Endothelial cell of umbilical vein (primary cell): ENCODE results near the gene RBL1. TPM values are rescaled to one million over a fixed set of nuclear protein-coding genes. Genes with fewer than 3 reads are reported as not detected.
"Not testable (repeated sequence)": the region's sequence is repeated elsewhere in the genome, so short reads cannot be mapped to it uniquely, and the experiment has no call there.

Experiments used
- BruUV-seq: library from RNA; stranded (reverse); fragments of 400-500 nt; replicated peaks from 2 replicates; lab custom pipeline; 2021; lab: Mats Ljungman, UMichigan
- CTCF ChIA-PET: fragments of 300-600, 350-600 bp; sonication (Branson Sonifier 250); formaldehyde crosslinking; loops from one replicate; lab custom pipeline; 2021; ENCODE audit warnings: antibody characterized with exemption, inconsistent platforms; lab: Charles Lee
- POLR2A ChIA-PET: fragments of 300-600, 350-600 bp; sonication (Branson Sonifier 250); formaldehyde crosslinking; loops from one replicate; lab custom pipeline; 2021; ENCODE audit warnings: antibody characterized with exemption, inconsistent platforms; lab: Charles Lee
- DNase-seq: peaks from one replicate; pipeline ENCODE4 v3.0.0-alpha.2; 2011; ENCODE audit warnings: low read depth, low spot score
- FAIRE-seq: peaks from 2 replicates; lab custom pipeline; 2011; peaks lifted over from hg19 to GRCh38; lab: Jason Lieb, UNC
- H2AFZ ChIP-seq: 2 replicates; pipeline ENCODE4 v1.6.0; 2012; ENCODE audit warnings: low read depth, low read length, control low read depth, inconsistent platforms
- H3K27ac ChIP-seq: 2 replicates; pipeline ENCODE4 v1.5.1; 2011; ENCODE audit warnings: low read depth, mild to moderate bottlenecking, control low read depth, low read length, moderate library complexity; ENCODE audit not compliant: insufficient read depth
- H3K27me3 ChIP-seq, 2 experiments: 2 replicates each; pipeline versions ENCODE4 v1.6.0 to v1.6.1; 2011; ENCODE audit warnings: low read length in 2 of 2, mixed read lengths in 1 of 2; ENCODE audit not compliant: control insufficient read depth in 2 of 2, insufficient read depth in 2 of 2
- H3K36me3 ChIP-seq, 2 experiments: 2 replicates in 1 of 2; 3 replicates in 1 of 2; pipeline ENCODE4 v1.5.1; 2011; ENCODE audit warnings: low read length in 2 of 2, mild to moderate bottlenecking in 1 of 2, moderate library complexity in 1 of 2; ENCODE audit not compliant: control insufficient read depth in 2 of 2, insufficient read depth in 2 of 2; ENCODE audit errors: extremely low read depth in 1 of 2
- H3K4me1 ChIP-seq: 3 replicates; pipeline ENCODE4 v1.5.1; 2011; ENCODE audit warnings: mild to moderate bottlenecking, low read length; ENCODE audit not compliant: control insufficient read depth, insufficient read depth; ENCODE audit errors: extremely low read depth
- H3K4me2 ChIP-seq: 2 replicates; pipeline ENCODE4 v1.6.1; 2011; ENCODE audit warnings: low read length, control low read depth, mixed read lengths; ENCODE audit not compliant: insufficient read depth
- H3K4me3 ChIP-seq, 3 experiments: fragments of 200-600 bp in 1 of 3; sonication (generic), shearing (Covaris generic) in 1 of 3; replicated peaks in 1 of 3; 2 replicates each; pipeline ENCODE4 v1.5.1; 2011 to 2016; ENCODE audit warnings: control low read depth in 3 of 3, low read length in 3 of 3, mild to moderate bottlenecking in 2 of 3, inconsistent platforms in 1 of 3, low read depth in 1 of 3, moderate library complexity in 1 of 3; ENCODE audit not compliant: insufficient read depth in 1 of 3
- H3K79me2 ChIP-seq: 2 replicates; pipeline ENCODE4 v1.6.0; 2012; ENCODE audit warnings: low read length, inconsistent platforms; ENCODE audit not compliant: control insufficient read depth, insufficient read depth
- H3K9ac ChIP-seq: replicated peaks from 2 replicates; pipeline ENCODE3; 2011; ENCODE audit warnings: low read length, control low read depth; ENCODE audit not compliant: insufficient read depth; ENCODE audit errors: extremely low read depth
- H3K9me1 ChIP-seq: replicated peaks from 3 replicates; pipeline ENCODE4 v1.6.0; 2011; ENCODE audit warnings: mild to moderate bottlenecking, low read length; ENCODE audit not compliant: control insufficient read depth, insufficient read depth; ENCODE audit errors: extremely low read depth
- H3K9me3 ChIP-seq: replicated peaks from 2 replicates; pipeline ENCODE4 v1.5.1; 2012; ENCODE audit warnings: low read length, inconsistent platforms; ENCODE audit not compliant: control insufficient read depth, insufficient read depth
- H4K20me1 ChIP-seq: replicated peaks from 2 replicates; pipeline ENCODE3; 2011; ENCODE audit warnings: mild to moderate bottlenecking, low read length; ENCODE audit not compliant: control insufficient read depth, insufficient read depth; ENCODE audit errors: extremely low read depth
- EZH2 ChIP-seq: IDR thresholded peaks from 2 replicates; pipeline ENCODE4 v1.6.1; 2012; ENCODE audit warnings: borderline replicate concordance, low read depth, mild to moderate bottlenecking, moderate library complexity, low read length, inconsistent platforms; ENCODE audit not compliant: severe bottlenecking
- FOS ChIP-seq: IDR thresholded peaks from 2 replicates; pipeline ENCODE4 v1.6.1; 2011; ENCODE audit warnings: mild to moderate bottlenecking, low read length, moderate library complexity, borderline replicate concordance; ENCODE audit not compliant: insufficient read depth
- GATA2 ChIP-seq: IDR thresholded peaks from 2 replicates; pipeline ENCODE4 v1.7.0; 2011; ENCODE audit warnings: low read depth, mild to moderate bottlenecking, moderate library complexity, mixed read lengths, low read length; ENCODE audit not compliant: insufficient read length, insufficient read depth
- JUN ChIP-seq: IDR thresholded peaks from 2 replicates; pipeline ENCODE4 v1.6.1; 2011; ENCODE audit warnings: borderline replicate concordance, low read depth; ENCODE audit not compliant: insufficient read length, insufficient read depth
- MYC ChIP-seq: IDR thresholded peaks from one replicate; pipeline ENCODE4 v1.6.1; 2011; ENCODE audit warnings: mild to moderate bottlenecking, low read depth, low read length
- POLR2A ChIP-seq: IDR thresholded peaks from 2 replicates; pipeline ENCODE4 v1.6.1; 2012; ENCODE audit warnings: low read depth, mild to moderate bottlenecking, control low read depth, low read length
- POLR2AphosphoS5 ChIP-seq: IDR thresholded peaks from 2 replicates; pipeline ENCODE4 v1.6.1; 2012; ENCODE audit warnings: low read depth, mild to moderate bottlenecking, control low read depth, low read length, moderate library complexity; ENCODE audit not compliant: insufficient read depth
- dilution Hi-C: fragments of 300-500 bp; cut with MboI; formaldehyde crosslinking; loops from one replicate; pipeline ENCODE4 v1.15.0; 2019; ENCODE audit warnings: low sequenced_read_pairs; ENCODE audit not compliant: extremely low pct_ligation_motif_present
- intact Hi-C: fragments of 100-400 bp; cut with micrococcal nuclease; formaldehyde crosslinking; loops from one replicate; pipeline ENCODE4 v1.10.0; 2022
- polyA plus RNA-seq, 4 experiments: library from polyadenylated mRNA; depleted of rRNA in 3 of 4; stranded (reverse) in 3 of 4; unstranded in 1 of 4; fragments of >200 nt; gene quantifications; 2 replicates each; pipeline versions ENCODE4 v1.2.1 to v1.2.3, GENCODE V29; 2011 to 2012; ENCODE audit warnings: missing spikeins in 1 of 4
- total RNA-seq: library from RNA; stranded (reverse); gene quantifications from 2 replicates; pipeline ENCODE4 v1.2.3, GENCODE V29; 2021
- TF ChIP-seq, protein P1 (sequence below), 2 donors: IDR thresholded peaks; 1 replicate in 1 of 2; 2 replicates in 1 of 2; pipeline ENCODE4 v1.5.1; 2011; ENCODE audit warnings: low read length in 2 of 2, mild to moderate bottlenecking in 2 of 2, moderate library complexity in 2 of 2, control low read depth in 1 of 2, inconsistent platforms in 1 of 2, low read depth in 1 of 2; ENCODE audit not compliant: insufficient read depth in 1 of 2; ENCODE audit errors: extremely low read depth in 1 of 2
- TF ChIP-seq, protein P2 (sequence below): IDR thresholded peaks from 2 replicates; pipeline ENCODE4 v1.6.1; 2011; ENCODE audit not compliant: insufficient read depth, insufficient read length

RBL1 gene
- total and polyA plus RNA-seq, 2 donors (not counting 3 experiments of a cell fraction or from before 2014, with no cell fraction given): 3.1 to 20.1 TPM

DNA sequence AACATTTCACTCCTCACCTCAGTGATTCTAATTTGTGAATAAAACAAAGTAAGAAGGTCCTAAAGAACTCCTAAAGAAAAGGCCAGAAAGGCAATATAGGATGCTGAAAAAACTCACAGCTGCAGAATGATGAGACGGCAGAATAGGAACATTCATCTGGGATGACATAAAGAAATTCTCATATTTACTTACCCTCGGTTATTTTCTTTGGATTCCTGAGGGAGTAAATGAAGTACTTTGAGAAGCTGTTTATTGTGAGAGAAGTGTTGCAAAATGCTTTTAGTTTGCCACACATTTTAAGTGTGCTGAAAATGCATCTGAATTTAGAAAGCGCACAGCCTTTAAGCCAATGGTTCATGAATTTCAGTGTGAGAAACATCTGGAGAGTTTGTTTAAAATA, 35.7 kb upstream of the RBL1 start:
- dilution Hi-C loops: no loop called here
- no peaks in the 10 kb centered on the region for H3K9me1 ChIP-seq
- H3K9me3 ChIP-seq: no peaks in the 10 kb centered on the region
- H3K79me2 ChIP-seq: no peaks in the 10 kb centered on the region
- POLR2A ChIA-PET: interaction anchor here (0.5 kb wide), 1 partner anchor 126 kb away, joined by 4 read pairs; no protein-coding TSS in a partner anchor
- no peak overlapping the region for H3K9ac ChIP-seq
- DNase-seq (no peak), FAIRE-seq (no peak)
- H3K27ac ChIP-seq: no peak overlapping the region
- no peaks in the 10 kb centered on the region for H4K20me1 ChIP-seq
- BruUV-seq: no TSS peak
- H3K4me3 ChIP-seq: no peak overlapping the region
- no peak overlapping the region for H3K4me2 ChIP-seq
- peaks cover 11 to 14% of the 10 kb centered on the region in 2 experiments for H3K27me3 ChIP-seq
- no peak for TF ChIP-seq MYC
- H2AFZ ChIP-seq: no peak overlapping the region
- intact Hi-C loops: no loop called here
- H3K4me1 ChIP-seq: no peaks in the 10 kb centered on the region
- CTCF ChIA-PET: interaction anchor here (0.6 to 1.2 kb wide), 2 partner anchors 24 to 35 kb away, joined by 3 read pairs; no protein-coding TSS in a partner anchor
- no peaks in the 10 kb centered on the region for H3K36me3 ChIP-seq

DNA sequence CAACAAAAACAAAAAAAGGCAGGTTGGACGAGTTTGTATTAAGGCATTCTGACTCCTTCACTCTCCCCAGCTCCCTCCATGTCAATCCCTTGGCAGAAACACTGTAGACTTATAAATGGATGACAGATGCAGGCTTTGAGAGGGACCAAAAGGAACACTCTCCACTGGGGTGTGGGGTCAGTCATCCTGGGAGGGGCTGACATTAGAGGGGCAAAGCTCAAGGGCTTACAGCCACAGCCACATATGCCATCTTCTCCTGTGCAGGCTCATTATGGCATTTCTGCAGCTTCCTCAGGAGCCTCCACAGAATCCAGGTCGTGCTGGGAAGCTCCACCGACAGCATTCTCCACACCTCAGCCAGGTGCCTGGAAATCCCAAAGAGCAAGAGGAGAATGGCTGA, 33.0 kb upstream of the RBL1 start:
- H3K4me1 ChIP-seq: no peaks in the 10 kb centered on the region
- intact Hi-C loops: no loop called here
- H3K9ac ChIP-seq: no peak overlapping the region
- FAIRE-seq (no peak), DNase-seq (no peak)
- CTCF ChIA-PET: no interaction called here
- H3K27ac ChIP-seq: no peak overlapping the region
- H3K36me3 ChIP-seq: no peaks in the 10 kb centered on the region
- no peaks in the 10 kb centered on the region for H3K79me2 ChIP-seq
- peaks cover 11 to 14% of the 10 kb centered on the region in 2 experiments for H3K27me3 ChIP-seq
- H3K9me3 ChIP-seq: no peaks in the 10 kb centered on the region
- dilution Hi-C loops: no loop called here
- no peak overlapping the region for H2AFZ ChIP-seq
- no peak overlapping the region for H3K4me3 ChIP-seq
- no peaks in the 10 kb centered on the region for H4K20me1 ChIP-seq
- no peak for TF ChIP-seq JUN
- TF ChIP-seq POLR2A: no peak
- TF ChIP-seq, protein P1, sequence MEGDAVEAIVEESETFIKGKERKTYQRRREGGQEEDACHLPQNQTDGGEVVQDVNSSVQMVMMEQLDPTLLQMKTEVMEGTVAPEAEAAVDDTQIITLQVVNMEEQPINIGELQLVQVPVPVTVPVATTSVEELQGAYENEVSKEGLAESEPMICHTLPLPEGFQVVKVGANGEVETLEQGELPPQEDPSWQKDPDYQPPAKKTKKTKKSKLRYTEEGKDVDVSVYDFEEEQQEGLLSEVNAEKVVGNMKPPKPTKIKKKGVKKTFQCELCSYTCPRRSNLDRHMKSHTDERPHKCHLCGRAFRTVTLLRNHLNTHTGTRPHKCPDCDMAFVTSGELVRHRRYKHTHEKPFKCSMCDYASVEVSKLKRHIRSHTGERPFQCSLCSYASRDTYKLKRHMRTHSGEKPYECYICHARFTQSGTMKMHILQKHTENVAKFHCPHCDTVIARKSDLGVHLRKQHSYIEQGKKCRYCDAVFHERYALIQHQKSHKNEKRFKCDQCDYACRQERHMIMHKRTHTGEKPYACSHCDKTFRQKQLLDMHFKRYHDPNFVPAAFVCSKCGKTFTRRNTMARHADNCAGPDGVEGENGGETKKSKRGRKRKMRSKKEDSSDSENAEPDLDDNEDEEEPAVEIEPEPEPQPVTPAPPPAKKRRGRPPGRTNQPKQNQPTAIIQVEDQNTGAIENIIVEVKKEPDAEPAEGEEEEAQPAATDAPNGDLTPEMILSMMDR (IDR thresholded peaks at IDR 0.05; ENCODE audit: extremely low read depth in 1 of 2, insufficient read depth in 1 of 2, low read depth in 1 of 2, low read length in 2 of 2): no peak
- TF ChIP-seq GATA2: no peak
- TF ChIP-seq MYC: no peak
- TF ChIP-seq, protein P2, sequence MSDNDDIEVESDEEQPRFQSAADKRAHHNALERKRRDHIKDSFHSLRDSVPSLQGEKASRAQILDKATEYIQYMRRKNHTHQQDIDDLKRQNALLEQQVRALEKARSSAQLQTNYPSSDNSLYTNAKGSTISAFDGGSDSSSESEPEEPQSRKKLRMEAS: no peak
- no peak for TF ChIP-seq FOS
- no peak for TF ChIP-seq POLR2AphosphoS5
- no peak for TF ChIP-seq EZH2
- no peak overlapping the region for H3K4me2 ChIP-seq
- no peaks in the 10 kb centered on the region for H3K9me1 ChIP-seq
- POLR2A ChIA-PET: no interaction called here
- no TSS peak for BruUV-seq

DNA sequence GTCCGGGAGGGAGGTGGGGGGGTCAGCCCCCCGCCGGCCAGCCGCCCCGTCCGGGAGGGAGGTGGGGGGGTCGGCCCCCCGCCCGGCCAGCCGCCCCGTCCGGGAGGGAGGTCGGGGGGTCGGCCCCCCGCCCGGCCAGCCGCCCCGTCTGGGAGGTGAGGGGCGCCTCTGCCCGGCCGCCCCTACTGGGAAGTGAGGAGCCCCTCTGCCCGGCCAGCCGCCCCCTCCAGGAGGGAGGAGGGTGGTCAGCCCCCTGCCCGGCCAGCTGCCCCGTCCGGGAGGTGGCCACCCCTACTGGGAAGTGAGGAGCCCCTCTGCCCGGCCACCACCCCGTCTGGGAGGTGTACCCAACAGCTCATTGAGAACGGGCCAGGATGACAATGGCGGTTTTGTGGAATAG, 30.5 kb upstream of the RBL1 start:
- H3K9me1 ChIP-seq, FAIRE-seq, H2AFZ ChIP-seq, H4K20me1 ChIP-seq, H3K4me1 ChIP-seq, CTCF ChIA-PET, H3K9me3 ChIP-seq, POLR2A ChIA-PET, H3K9ac ChIP-seq, dilution Hi-C loops, H3K27me3 ChIP-seq, DNase-seq, intact Hi-C loops, BruUV-seq, H3K4me3 ChIP-seq, H3K4me2 ChIP-seq, H3K79me2 ChIP-seq, H3K27ac ChIP-seq, H3K36me3 ChIP-seq: not testable (repeated sequence)
